GM12872 (cell line): ENCODE data around the gene PCDHGA5.
"Not testable (repeated sequence)": the region's sequence is repeated elsewhere in the genome, so short reads cannot be mapped to it uniquely, and the experiment has no call there.

ENCODE experiments used
- TF ChIP-seq, protein P1 (sequence below): IDR thresholded peaks from 3 replicates; pipeline ENCODE4 v1.5.1; 2011; ENCODE audit warnings: low read depth, mild to moderate bottlenecking, low read length, moderate library complexity; ENCODE audit not compliant: insufficient read depth

PCDHGA5 gene

GRCh38 chr5:141374627-141375026, 10.7 kb downstream of the PCDHGA5 start:
- TF ChIP-seq, protein P1, sequence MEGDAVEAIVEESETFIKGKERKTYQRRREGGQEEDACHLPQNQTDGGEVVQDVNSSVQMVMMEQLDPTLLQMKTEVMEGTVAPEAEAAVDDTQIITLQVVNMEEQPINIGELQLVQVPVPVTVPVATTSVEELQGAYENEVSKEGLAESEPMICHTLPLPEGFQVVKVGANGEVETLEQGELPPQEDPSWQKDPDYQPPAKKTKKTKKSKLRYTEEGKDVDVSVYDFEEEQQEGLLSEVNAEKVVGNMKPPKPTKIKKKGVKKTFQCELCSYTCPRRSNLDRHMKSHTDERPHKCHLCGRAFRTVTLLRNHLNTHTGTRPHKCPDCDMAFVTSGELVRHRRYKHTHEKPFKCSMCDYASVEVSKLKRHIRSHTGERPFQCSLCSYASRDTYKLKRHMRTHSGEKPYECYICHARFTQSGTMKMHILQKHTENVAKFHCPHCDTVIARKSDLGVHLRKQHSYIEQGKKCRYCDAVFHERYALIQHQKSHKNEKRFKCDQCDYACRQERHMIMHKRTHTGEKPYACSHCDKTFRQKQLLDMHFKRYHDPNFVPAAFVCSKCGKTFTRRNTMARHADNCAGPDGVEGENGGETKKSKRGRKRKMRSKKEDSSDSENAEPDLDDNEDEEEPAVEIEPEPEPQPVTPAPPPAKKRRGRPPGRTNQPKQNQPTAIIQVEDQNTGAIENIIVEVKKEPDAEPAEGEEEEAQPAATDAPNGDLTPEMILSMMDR: no peak

DNA sequence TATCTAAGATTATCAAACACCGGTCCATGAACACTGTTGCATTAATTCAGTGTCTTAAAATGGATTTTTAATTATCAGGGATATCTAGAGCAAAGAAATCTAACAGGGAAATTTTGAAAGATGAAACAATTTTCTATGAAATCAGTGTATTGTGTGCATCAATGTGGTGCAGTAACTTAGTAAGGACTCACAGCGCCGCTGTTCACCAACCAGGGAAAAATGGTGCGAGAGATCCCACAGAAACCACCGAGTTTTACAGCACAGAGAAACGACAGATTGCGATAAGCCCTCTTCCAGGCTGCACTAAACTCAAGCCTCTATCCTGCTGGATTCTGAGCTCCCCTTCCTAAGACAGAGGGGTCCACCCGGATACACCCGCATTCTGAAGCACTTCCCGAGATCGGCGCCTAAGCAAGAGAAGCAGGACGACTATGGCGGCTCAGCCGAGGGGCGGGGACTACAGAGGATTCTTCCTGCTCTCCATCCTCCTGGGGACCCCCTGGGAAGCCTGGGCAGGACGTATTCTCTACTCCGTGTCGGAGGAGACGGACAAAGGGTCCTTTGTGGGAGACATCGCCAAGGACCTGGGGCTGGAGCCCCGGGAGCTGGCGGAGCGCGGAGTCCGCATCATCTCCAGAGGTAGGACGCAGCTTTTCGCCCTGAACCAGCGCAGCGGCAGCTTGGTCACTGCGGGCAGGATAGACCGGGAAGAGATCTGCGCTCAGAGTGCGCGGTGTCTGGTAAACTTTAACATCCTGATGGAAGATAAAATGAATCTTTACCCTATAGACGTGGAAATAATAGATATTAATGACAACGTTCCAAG, 18.7 kb downstream of the PCDHGA5 start, which contains the start of gene PCDHGA7:
Gene PCDHGA7, plus strand, starts transcription at position 274 of the 826 bp plus-strand sequence. Its CDS starts 158 bp downstream, at position 432.
- TF ChIP-seq, protein P1: 0 out of 3 replicates have a peak, but pooled peaks have one; percentile 1

DNA sequence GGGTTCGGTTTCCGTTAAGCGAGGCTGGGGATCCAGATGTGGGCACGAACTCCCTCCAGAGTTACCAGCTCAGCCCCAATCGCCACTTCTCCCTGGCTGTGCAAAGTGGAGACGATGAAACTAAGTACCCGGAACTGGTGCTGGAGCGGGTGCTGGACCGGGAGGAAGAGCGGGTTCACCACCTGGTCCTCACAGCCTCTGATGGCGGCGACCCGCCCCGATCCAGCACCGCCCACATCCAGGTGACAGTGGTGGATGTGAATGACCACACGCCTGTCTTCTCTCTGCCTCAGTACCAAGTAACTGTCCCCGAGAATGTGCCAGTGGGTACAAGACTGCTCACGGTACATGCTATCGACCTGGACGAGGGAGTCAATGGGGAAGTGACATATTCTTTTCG, 19.4 kb downstream of the PCDHGA5 start:
- TF ChIP-seq, protein P1: no peak

- TF ChIP-seq, protein P1: no peak
Observed at GRCh38 chr5:141384471-141385267, 20.7 kb downstream of the PCDHGA5 start.

DNA sequence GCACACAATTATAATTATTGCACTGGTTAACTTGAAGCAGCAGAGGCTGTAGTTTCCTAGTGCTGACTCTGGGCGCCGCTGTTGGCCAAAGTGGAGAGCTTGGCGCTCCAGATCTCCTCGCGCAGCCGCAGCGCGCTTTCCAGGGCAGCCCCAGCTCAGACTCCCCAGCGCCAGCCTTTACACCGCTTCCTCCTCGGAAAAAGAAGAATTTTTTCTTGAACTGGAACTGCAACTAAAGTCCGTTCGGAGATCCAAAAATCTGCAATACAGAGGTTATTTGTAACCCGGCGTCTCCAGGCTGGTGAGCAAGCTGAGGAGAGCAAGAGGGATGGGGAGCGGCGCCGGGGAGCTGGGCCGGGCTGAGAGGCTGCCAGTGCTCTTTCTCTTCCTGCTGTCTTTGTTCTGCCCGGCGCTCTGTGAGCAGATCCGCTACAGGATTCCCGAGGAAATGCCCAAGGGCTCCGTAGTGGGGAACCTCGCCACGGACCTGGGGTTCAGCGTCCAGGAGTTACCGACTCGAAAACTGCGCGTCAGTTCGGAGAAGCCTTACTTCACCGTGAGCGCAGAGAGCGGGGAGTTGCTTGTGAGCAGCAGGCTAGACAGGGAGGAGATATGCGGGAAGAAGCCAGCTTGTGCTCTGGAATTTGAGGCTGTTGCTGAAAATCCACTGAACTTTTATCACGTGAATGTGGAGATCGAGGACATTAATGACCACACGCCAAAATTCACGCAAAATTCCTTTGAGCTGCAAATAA, 23.8 kb downstream of the PCDHGA5 start, which contains the start of gene PCDHGB4:
Gene PCDHGB4, plus strand, starts transcription at position 142 of the 755 bp plus-strand sequence. Its CDS starts 187 bp downstream, at position 329.
- TF ChIP-seq, protein P1: not testable (repeated sequence)

- TF ChIP-seq, protein P1: no peak
Observed at GRCh38 chr5:141388661-141389060, 24.7 kb downstream of the PCDHGA5 start.
